ENCODE data around the gene TM4SF20. TPM values are rescaled to one million over a fixed set of nuclear protein-coding genes. Genes with fewer than 3 reads are reported as not detected.
A peak's percentile ranks its signal among the peaks of the same experiment; 100 is the strongest.

Gene TM4SF20
- total RNA-seq, 1 donor: under 0.01 TPM

DNA sequence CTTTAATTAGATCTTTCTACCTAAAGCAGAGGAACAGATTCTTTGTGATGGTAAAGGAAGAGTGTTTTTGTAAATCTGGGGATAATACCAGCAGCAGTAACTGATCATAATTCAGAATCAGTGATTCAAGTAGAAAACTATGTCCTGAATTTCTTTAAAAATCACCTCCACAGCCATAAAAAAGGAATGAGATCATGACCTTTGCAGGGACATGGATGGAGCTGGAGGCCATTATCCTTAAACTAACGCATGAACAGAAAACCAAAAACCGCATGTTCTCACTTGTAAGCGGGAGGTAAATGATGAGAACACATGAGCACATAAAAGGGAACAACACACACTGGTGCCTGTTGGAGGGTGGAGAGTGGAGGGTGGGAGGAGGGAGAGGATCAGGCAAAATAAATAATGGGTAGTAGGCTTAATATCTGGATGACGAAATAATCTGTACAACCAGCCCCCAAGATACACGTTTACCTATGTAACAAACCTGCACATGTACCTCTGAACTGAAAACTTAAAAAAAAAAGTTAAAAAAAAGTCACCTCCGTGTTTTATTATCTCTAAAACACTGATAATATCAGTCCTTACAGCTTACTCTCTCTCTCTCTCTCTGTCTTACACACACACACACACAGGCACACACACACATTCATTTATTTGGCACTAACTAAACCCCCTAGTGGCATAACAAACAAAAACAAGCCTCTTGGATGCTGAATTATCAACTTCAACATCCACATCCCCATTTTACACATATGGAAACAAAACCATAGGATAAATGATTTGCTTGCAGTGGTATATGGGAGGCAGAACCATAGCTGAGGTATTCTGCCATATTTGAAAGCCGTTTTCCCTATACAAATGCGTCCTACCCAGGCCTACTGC lies 1.4 kb downstream of the TM4SF20 start:
- no peak overlapping the region for H3K4me3 ChIP-seq (ENCODE audit: low read depth, low read length)
- TF ChIP-seq, protein P1, sequence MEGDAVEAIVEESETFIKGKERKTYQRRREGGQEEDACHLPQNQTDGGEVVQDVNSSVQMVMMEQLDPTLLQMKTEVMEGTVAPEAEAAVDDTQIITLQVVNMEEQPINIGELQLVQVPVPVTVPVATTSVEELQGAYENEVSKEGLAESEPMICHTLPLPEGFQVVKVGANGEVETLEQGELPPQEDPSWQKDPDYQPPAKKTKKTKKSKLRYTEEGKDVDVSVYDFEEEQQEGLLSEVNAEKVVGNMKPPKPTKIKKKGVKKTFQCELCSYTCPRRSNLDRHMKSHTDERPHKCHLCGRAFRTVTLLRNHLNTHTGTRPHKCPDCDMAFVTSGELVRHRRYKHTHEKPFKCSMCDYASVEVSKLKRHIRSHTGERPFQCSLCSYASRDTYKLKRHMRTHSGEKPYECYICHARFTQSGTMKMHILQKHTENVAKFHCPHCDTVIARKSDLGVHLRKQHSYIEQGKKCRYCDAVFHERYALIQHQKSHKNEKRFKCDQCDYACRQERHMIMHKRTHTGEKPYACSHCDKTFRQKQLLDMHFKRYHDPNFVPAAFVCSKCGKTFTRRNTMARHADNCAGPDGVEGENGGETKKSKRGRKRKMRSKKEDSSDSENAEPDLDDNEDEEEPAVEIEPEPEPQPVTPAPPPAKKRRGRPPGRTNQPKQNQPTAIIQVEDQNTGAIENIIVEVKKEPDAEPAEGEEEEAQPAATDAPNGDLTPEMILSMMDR (IDR thresholded peaks at IDR 0.05; ENCODE audit: insufficient read depth, low read depth, low read length): no peak
- no peak for DNase-seq (ENCODE audit: low read depth)

DNA sequence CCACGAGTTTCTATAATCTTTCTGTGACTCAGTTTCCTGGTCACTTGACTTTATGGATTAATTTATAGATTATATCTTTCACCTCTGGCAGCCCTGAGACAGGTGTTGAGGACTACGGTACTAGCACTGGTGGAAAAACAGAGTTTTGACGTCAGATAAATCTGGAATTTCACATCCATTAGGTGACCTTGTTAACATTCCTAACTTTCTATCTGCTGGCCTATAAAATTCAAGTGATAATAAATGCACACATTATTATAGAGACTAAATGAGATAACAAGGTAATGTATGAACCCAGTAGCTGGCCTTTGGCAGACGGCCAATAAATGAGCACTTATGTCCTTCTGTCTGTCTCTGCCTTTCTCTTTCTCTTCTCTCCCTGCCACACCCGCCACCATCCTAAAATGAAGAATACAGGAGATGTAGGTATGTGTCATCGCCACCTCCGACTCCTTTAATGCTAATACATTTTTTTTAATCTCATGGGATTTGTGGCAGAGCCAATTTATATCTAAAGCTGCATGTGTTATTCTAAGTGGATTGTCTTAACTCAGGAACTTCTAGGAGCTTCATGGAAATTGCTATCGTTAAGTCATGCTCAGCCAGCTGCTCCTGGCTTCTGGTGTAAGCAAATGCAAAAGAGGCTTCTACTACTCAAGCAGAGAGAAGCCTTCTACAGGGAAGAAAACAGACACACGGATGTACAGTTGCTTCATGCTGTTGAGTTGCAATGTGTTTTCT lies 2.3 kb downstream of the TM4SF20 start:
- TF ChIP-seq, protein P1 (IDR thresholded peaks at IDR 0.05; ENCODE audit: insufficient read depth, low read depth, low read length): no peak
- peak; percentile 36 for DNase-seq (ENCODE audit: low read depth)
- H3K4me3 ChIP-seq (ENCODE audit: low read depth, low read length): no peak overlapping the region

DNA sequence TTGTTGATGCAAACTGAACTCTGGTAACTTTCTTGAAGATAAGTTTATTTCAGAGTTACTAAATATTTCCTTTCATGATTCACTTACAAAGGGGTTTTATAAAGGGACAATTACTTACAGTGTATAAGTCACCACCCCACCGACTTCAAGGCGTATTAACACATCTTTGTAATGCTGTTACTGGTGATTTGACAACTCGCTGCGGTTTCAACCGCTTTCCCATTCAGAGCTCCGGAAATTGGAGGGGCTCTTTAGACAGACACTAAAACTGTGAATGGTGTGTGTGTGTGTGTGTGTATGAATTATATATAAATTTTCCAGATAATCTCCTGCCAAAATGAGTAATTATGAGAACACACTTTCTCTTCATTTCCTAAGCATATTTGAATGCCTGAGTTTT lies 4.9 kb downstream of the TM4SF20 start:
- H3K4me3 ChIP-seq (ENCODE audit: low read depth, low read length): no peak overlapping the region
- DNase-seq (ENCODE audit: low read depth): no peak
- TF ChIP-seq, protein P1 (IDR thresholded peaks at IDR 0.05; ENCODE audit: insufficient read depth, low read depth, low read length): no peak

DNA sequence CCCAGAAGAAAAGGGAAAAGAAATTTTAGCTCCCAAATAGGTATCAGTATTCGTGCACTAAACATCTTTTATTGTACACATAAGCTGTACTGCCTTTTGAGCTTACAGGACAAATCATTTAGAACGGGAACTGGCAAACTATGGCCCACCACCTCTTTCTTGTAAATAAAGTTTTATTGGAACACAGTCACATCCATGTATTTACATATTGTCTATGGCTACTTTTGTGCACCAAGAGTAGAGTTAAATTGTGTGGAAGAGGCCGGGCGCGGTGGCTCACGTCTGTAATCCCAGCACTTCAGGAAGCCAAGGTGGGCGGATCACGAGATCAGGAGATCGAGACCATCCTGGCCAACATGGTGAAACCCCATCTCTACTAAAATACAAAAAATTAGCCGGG lies 5.7 kb downstream of the TM4SF20 start:
- no peak for DNase-seq (ENCODE audit: low read depth)
- H3K4me3 ChIP-seq (ENCODE audit: low read depth, low read length): no peak overlapping the region
- TF ChIP-seq, protein P1 (IDR thresholded peaks at IDR 0.05; ENCODE audit: insufficient read depth, low read depth, low read length): no peak

DNA sequence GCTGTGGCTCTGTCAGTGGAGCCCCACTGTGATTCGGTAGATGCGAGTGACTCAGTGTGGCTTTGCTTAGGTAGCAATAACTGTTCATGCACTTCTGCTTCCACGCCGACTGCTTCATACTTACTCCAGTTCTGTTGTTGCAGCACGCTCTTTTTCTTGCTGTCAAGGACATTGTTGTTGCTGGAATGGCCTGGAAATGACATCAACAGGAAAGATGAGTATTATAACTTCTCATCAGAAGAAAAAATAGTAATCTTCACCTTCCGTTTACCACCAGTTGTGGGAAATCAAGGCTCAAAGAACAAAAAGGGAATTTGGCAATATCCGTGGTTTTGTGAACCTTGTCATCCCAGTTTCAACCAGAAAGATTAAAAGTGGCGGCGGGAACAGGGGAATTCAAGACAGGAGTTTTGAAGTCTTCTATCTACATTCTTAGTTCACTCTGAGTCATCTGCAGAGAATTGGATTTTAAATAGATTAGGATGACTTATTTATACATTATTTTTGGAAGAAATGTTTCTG lies 8.3 kb downstream of the TM4SF20 start:
- TF ChIP-seq, protein P1 (IDR thresholded peaks at IDR 0.05; ENCODE audit: insufficient read depth, low read depth, low read length): no peak
- no peak overlapping the region for H3K4me3 ChIP-seq (ENCODE audit: low read depth, low read length)
- peak; percentile 21 for DNase-seq (ENCODE audit: low read depth)

DNA sequence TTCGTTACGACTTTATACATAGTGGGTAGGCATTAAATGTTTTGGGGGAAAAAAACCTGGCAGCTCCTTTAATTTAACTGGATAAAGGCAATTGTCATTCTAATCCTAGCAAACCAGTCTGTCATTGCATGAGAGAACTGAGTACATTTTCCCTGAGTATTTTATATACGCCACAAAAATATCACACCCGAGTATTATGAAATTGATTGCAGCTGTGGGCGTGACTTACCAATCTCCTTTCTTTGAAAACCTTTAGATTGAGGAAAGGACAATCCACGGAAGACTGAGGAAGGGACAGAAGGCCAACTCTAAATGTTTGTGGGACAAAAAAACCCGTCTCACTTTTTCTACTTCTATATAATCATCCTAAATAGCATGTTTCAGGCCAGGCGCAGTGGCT lies 9.0 kb downstream of the TM4SF20 start:
- TF ChIP-seq, protein P1 (IDR thresholded peaks at IDR 0.05; ENCODE audit: insufficient read depth, low read depth, low read length): no peak
- H3K4me3 ChIP-seq (ENCODE audit: low read depth, low read length): no peak overlapping the region
- DNase-seq (ENCODE audit: low read depth): no peak

Measured in fibroblast of villous mesenchyme (primary cell).